Fibroblast of lung (primary cell): Measurements from ENCODE around the gene BMP8A. TPM values are rescaled to one million over a fixed set of nuclear protein-coding genes. Genes with fewer than 3 reads are reported as not detected.

Experiments
- DNase-seq, 2 donors: peaks; one replicate each; pipeline versions ENCODE4 v3.0.0 to v3.0.0-alpha.2; 2010; ENCODE audit warnings: low read depth in 2 of 2
- H2AFZ ChIP-seq: 2 replicates; pipeline ENCODE4 v1.5.1; 2012; ENCODE audit warnings: low read length, control low read depth, inconsistent platforms
- H3K27ac ChIP-seq: 2 replicates; pipeline ENCODE4 v1.5.1; 2011; ENCODE audit warnings: low read length, control low read depth; ENCODE audit not compliant: insufficient read depth
- H3K27me3 ChIP-seq: 2 replicates; pipeline ENCODE4 v1.5.1; 2011; ENCODE audit warnings: mild to moderate bottlenecking, low read length; ENCODE audit not compliant: control insufficient read depth, insufficient read depth
- H3K36me3 ChIP-seq: 2 replicates; pipeline ENCODE4 v1.5.1; 2011; ENCODE audit warnings: low read length; ENCODE audit not compliant: control insufficient read depth, insufficient read depth
- H3K4me1 ChIP-seq: 2 replicates; pipeline ENCODE4 v1.5.1; 2011; ENCODE audit warnings: low read length; ENCODE audit not compliant: control insufficient read depth, insufficient read depth; ENCODE audit errors: extremely low read depth
- H3K4me2 ChIP-seq: 2 replicates; pipeline ENCODE4 v1.5.1; 2011; ENCODE audit warnings: low read length, control low read depth; ENCODE audit not compliant: insufficient read depth; ENCODE audit errors: extremely low read depth
- H3K4me3 ChIP-seq, 4 experiments: fragments of 200-600 bp in 1 of 4; sonication (generic) in 1 of 4; replicated peaks in 1 of 4; 2 replicates each; pipeline ENCODE4 v1.5.1; 2011 to 2016; ENCODE audit warnings: low read length in 4 of 4, low read depth in 3 of 4, mild to moderate bottlenecking in 3 of 4, control low read depth in 2 of 4, inconsistent platforms in 1 of 4, mixed read lengths in 1 of 4; ENCODE audit not compliant: insufficient read depth in 1 of 4; ENCODE audit errors: control extremely low read depth in 1 of 4
- H3K79me2 ChIP-seq: 2 replicates; pipeline ENCODE4 v1.5.1; 2012; ENCODE audit warnings: mild to moderate bottlenecking, low read length, inconsistent platforms; ENCODE audit not compliant: control insufficient read depth, insufficient read depth
- H3K9ac ChIP-seq: 2 replicates; pipeline ENCODE4 v1.5.1; 2011; ENCODE audit warnings: mild to moderate bottlenecking, low read length, control low read depth; ENCODE audit not compliant: insufficient read depth
- H3K9me3 ChIP-seq: 2 replicates; pipeline ENCODE4 v1.5.1; 2012; ENCODE audit warnings: low read depth, low read length; ENCODE audit not compliant: control insufficient read depth, insufficient read depth
- H4K20me1 ChIP-seq: 2 replicates; pipeline ENCODE4 v1.5.1; 2011; ENCODE audit warnings: low read length; ENCODE audit not compliant: control insufficient read depth, insufficient read depth; ENCODE audit errors: extremely low read depth
- CTCF ChIP-seq, 2 donors: IDR thresholded peaks in 1 of 2; conservative IDR thresholded peaks in 1 of 2; 1 replicate in 1 of 2; 2 replicates in 1 of 2; pipeline ENCODE4 v1.5.1; 2011 to 2012; ENCODE audit warnings: low read length in 2 of 2, control low read depth in 1 of 2, inconsistent platforms in 1 of 2, low read depth in 1 of 2, mild to moderate bottlenecking in 1 of 2
- EZH2 ChIP-seq: IDR thresholded peaks from 2 replicates; pipeline ENCODE4 v1.5.1; 2012; ENCODE audit warnings: low read length, control low read depth, mild to moderate bottlenecking; ENCODE audit errors: missing control alignments
- polyA plus RNA-seq, 2 donors: library from polyadenylated mRNA; depleted of rRNA in 1 of 2; stranded (reverse) in 1 of 2; unstranded in 1 of 2; fragments of >200 nt; gene quantifications; 2 replicates each; pipeline ENCODE4 v1.2.1, GENCODE V29; 2011 to 2012; ENCODE audit warnings: missing spikeins in 1 of 2
- total RNA-seq: library from RNA; depleted of rRNA; stranded (reverse); fragments of >200 nt; gene quantifications from 2 replicates; pipeline ENCODE4 v1.2.1, GENCODE V29; 2014

BMP8A gene
- total and polyA plus RNA-seq, 2 donors (not counting 1 experiment from before 2014, with no cell fraction given) = 0.33 to 0.41 TPM

- Histone ChIP-seq H4K20me1 (peaks cover 11% of the 10 kb centered on the region), H3K9me3 (no peaks in the 10 kb centered on the region), H3K4me1 (peaks cover 5% of the 10 kb centered on the region), H3K79me2 (peaks cover 75% of the 10 kb centered on the region), H3K4me2 (no peak overlapping the region), H3K4me3 (no peak overlapping the region), H2AFZ (no peak overlapping the region), H3K27me3 (no peaks in the 10 kb centered on the region), H3K9ac (no peak overlapping the region), H3K36me3 (peaks cover 39% of the 10 kb centered on the region), H3K27ac (no peak overlapping the region)
- TF ChIP-seq CTCF (conservative IDR thresholded peaks at IDR 0.05 in 1 of 2, IDR thresholded peaks at IDR 0.05 in 1 of 2; ENCODE audit: low read depth in 1 of 2, low read length in 2 of 2) (no peak), EZH2 (no peak)
- no peak for DNase-seq
These were observed 79.7 kb downstream of the BMP8A start for GRCh38 chr1:39571178-39571483.

GRCh38 chr1:39572379-39573096 lies 81.1 kb downstream of the BMP8A start:
- peak overlapping the region in 3 of 4 experiments; percentile 10 to 87 (median 47) for H3K4me3 ChIP-seq
- no peaks in the 10 kb centered on the region for H3K27me3 ChIP-seq
- no peak for DNase-seq
- TF ChIP-seq CTCF (conservative IDR thresholded peaks at IDR 0.05 in 1 of 2, IDR thresholded peaks at IDR 0.05 in 1 of 2; ENCODE audit: low read depth in 1 of 2, low read length in 2 of 2) = no peak
- H3K27ac ChIP-seq = no peak overlapping the region
- H3K4me1 ChIP-seq = peaks cover 5% of the 10 kb centered on the region
- peaks cover 11% of the 10 kb centered on the region for H4K20me1 ChIP-seq
- H2AFZ ChIP-seq = no peak overlapping the region
- H3K79me2 ChIP-seq = peaks cover 69% of the 10 kb centered on the region
- H3K36me3 ChIP-seq = peaks cover 31% of the 10 kb centered on the region
- H3K9me3 ChIP-seq = no peaks in the 10 kb centered on the region
- H3K4me2 ChIP-seq = peak overlapping the region; percentile 59
- H3K9ac ChIP-seq = no peak overlapping the region

- no peaks in the 10 kb centered on the region for H3K9me3 ChIP-seq
- no peak overlapping the region for H3K27ac ChIP-seq
- no peak for TF ChIP-seq CTCF (conservative IDR thresholded peaks at IDR 0.05 in 1 of 2, IDR thresholded peaks at IDR 0.05 in 1 of 2; ENCODE audit: low read depth in 1 of 2, low read length in 2 of 2)
- TF ChIP-seq EZH2 = no peak
- peaks cover 5% of the 10 kb centered on the region for H3K4me1 ChIP-seq
- H3K79me2 ChIP-seq = peaks cover 69% of the 10 kb centered on the region
- no peak for DNase-seq
- H3K9ac ChIP-seq = no peak overlapping the region
- peaks cover 29% of the 10 kb centered on the region for H3K36me3 ChIP-seq
- peak overlapping the region; percentile 59 for H3K4me2 ChIP-seq
- peak overlapping the region in 3 of 4 experiments; percentile 10 to 87 (median 47) for H3K4me3 ChIP-seq
- no peaks in the 10 kb centered on the region for H3K27me3 ChIP-seq
- H4K20me1 ChIP-seq = peaks cover 11% of the 10 kb centered on the region
- H2AFZ ChIP-seq = no peak overlapping the region
These were observed 81.6 kb downstream of the BMP8A start for GRCh38 chr1:39573097-39573465.
